Stimulated activated CD4-positive, alpha-beta T cell treated with anti-CD3 and anti-CD28 coated beads, Interleukin-12 subunit alpha, Interleukin-12 subunit beta, amount 100 ng/mL, for 48 hours (primary cell): ENCODE results near the gene LST1.

Experiments used
- DNase-seq, 3 donors: peaks; one replicate each; pipeline ENCODE4 v3.0.0-alpha.2; 2020; ENCODE audit warnings: low read depth in 2 of 3, low spot score in 1 of 3

Gene LST1

DNA sequence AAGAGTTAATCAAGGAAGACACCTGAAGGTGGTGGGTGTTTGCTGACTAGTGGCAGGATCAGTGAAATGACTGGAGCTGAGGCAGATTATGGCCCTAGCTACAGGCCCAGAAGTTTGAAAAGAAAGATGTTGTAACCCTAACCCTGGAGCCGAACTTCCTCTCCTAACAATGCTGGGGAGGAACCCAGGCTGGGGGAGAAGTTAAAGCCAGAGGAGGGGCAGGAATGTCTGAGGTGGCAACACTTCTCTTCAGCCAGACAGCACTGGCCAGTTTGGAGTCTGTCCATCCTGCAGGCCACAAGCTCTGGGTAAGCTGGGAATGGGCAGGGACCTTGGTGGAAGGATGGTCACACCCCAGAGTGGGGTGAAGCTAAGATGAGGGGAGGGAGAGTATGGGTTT is at the start of gene LST1:
Gene LST1 (plus strand): TSS at position 270 of the 400 bp plus-strand sequence. CDS start 1,023 bp downstream, outside the sequence.
- no peak for DNase-seq

- DNase-seq: no peak
Measured at GRCh38 chr6:31538805-31539400, 47.2 kb upstream of the LST1 start.

DNA sequence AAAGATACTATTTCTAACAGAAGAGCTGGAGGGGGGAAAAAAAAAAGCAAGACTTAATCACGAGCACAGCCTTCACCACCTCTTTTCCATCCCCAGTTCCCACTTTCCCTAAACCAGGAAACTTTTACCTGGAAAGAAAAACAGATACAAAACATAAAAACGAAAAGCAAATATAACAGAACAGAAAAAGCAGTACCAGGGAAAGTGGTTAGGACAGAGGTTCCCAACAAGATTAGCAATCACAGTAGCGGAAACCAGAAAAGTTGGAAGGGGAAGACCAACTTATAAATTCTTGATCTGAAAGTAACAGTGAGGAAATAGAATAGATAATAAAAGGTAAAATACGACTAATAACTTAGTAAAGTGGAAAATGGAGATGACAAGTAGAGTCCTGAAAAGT is 45.4 kb upstream of the LST1 start:
- no peak for DNase-seq

- peak; percentile 40 to 54 (median 52) for DNase-seq
Measured at GRCh38 chr6:31541059-31541657, 44.9 kb upstream of the LST1 start.

DNA sequence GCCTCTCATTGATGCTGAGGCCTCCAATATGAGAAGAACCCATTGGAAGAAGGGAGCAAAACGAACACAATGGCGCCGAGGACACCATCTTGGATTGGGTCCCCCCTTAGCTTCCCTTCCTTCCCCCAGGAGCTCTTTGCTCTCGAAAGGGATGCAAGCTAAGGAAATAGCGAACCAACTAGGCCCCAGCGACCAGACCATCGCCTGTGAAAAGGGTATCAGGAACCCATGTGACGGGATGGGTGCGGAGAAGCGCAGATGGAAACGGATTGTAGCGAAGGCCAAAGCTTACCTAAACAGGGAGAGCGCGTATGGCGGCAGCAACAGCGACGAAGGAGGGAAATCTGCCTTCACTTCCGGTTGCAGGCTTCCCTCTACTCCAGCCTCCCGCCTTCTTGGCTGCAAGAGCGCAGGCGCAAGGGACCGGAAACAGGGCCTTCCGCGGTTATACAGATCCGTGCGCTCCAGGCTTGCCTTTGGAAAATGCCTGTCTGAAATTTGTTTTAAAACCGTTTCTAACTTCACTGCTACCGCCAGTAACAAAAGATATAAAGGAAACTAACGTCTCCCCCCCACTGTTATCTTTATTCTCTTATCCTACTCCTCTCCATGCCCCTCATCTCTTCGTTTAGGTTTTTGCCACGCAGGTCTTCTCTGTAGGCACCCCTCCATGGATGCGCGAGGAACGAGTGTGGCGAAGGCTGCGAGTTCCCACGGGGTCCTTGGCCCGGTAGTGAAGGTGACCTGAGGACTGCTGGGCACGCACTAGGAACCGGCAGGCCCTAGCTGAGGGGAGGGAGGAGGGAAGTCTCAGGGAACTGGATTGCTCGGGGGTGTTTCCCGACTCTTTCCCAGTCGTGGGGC is 44.2 kb upstream of the LST1 start, which contains the start of gene DDX39B:
Gene DDX39B (minus strand): TSS at position 346 of the 864 bp plus-strand sequence. CDS start 1,471 bp downstream, outside the sequence.
- peak; percentile 86 to 92 (median 89) for DNase-seq

- DNase-seq: no peak
Measured at GRCh38 chr6:31543639-31544038, 42.4 kb upstream of the LST1 start.

GRCh38 chr6:31544676-31545075 is 41.4 kb upstream of the LST1 start:
- no peak for DNase-seq

- no peak for DNase-seq
Measured at GRCh38 chr6:31545291-31545690, 40.8 kb upstream of the LST1 start.

DNA sequence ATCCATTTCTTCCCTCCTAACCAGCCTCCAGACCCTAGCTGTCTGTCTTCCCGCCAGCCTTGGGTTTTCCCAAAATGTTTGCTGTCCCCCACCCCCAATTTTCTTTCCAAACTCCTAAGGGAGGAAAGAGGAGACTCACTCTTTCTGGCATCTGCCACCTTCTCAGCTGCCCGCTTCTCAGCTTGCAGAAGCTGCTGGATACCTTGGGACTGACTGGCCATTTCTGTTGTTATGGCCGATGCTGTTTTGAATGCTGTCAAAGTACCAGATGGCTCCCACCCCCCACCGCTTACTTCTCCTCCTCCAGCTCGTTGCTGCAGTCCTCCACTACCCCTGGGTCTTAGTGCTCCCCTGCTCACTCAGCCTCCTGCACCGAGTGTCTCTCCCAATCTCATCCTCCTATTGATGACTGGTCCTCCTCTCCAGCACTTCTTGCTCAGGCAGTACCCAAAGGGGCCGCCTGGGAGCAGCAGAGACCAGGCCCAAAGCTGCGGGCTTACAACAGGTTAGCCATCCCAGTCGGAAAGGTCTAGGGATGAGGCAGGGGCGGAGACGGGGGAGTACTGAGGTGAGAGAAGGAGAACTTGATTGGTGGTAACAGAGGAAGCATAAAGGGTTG is 39.6 kb upstream of the LST1 start, which contains the start of gene ATP6V1G2:
Gene ATP6V1G2 (minus strand): TSS at position 270 of the 619 bp plus-strand sequence. CDS start 49 bp downstream, at position 221.
- peak; percentile 84 to 94 (median 91) for DNase-seq

GRCh38 chr6:31546958-31547726 is 38.9 kb upstream of the LST1 start, which contains the start of gene NFKBIL1:
NFKBIL1 (plus strand) TSS chr6:31547608; CDS start chr6:31547695, 87 bp downstream.
- peak; percentile 89 to 91 (median 89) for DNase-seq

DNA sequence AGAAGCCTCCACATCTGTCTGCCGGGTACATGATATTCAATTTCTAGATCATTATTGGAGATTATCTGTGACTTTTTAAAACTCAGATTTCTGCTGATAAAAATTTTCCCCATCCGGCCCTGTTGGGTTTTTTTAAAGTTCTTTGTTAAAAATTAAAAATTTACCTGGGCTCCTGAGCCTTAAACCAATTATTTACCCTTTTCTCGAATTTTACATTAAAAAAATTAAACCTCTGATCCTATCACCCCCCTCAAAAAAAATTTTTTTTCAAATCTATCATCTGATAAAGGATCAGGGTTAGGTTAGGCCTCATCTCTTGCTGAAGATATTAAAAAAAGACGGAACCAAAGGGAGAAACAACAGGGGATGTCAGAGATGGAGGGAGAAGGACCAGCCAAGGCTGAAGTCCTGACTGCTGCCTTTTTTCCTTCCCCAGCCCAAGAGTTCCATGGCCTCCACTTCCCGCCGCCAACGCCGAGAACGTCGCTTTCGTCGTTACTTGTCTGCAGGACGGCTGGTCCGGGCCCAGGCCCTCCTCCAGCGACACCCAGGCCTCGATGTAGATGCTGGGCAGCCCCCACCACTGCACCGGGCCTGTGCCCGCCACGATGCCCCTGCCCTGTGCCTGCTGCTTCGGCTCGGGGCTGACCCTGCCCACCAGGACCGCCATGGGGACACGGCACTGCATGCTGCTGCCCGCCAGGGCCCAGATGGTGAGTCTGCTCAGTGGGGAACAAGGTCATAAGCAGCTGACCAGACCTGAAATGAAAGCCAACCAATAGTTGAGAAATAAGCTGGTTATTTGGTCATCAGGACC is 38.1 kb upstream of the LST1 start:
- no peak for DNase-seq

DNA sequence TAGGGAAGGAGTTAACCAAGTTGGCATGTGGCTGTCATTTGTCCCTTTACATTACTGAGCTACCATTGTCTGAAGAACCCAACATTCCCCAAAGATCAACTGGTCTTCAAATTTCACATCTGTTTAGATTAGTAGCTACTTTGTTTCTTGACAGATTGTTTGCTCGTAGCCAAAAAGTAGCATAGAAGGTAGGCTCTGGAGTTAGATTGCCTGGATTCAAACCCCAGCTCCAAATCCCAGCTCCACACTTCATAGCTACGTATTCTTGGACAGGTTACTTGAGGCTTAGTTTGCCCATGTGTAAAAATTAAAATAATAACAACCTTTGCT is 37.6 kb upstream of the LST1 start:
- DNase-seq: no peak

- peak in 1 of 3 donors; percentile 44 for DNase-seq
Measured at GRCh38 chr6:31551371-31551770, 34.7 kb upstream of the LST1 start.

DNA sequence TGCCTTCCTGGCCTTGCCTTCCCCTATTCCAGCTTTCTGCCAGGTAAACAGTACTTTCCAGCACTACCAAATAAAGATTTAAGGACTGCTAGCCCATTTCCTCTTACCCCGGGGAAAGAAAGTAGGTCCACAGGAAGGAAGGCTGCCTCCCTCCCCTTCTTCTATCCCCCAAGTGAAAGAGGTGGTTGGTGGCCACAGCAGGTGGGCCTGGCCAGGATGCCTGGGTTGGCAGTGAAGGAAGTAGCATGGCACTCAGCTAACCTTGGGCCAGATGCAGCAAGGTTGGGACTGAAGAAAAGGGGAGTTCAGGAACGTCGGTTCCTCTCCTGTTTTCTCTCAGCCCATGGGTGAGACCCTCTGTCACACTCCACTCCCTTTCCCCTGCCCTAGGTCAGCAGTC is 29.8 kb upstream of the LST1 start:
- DNase-seq: no peak

DNA sequence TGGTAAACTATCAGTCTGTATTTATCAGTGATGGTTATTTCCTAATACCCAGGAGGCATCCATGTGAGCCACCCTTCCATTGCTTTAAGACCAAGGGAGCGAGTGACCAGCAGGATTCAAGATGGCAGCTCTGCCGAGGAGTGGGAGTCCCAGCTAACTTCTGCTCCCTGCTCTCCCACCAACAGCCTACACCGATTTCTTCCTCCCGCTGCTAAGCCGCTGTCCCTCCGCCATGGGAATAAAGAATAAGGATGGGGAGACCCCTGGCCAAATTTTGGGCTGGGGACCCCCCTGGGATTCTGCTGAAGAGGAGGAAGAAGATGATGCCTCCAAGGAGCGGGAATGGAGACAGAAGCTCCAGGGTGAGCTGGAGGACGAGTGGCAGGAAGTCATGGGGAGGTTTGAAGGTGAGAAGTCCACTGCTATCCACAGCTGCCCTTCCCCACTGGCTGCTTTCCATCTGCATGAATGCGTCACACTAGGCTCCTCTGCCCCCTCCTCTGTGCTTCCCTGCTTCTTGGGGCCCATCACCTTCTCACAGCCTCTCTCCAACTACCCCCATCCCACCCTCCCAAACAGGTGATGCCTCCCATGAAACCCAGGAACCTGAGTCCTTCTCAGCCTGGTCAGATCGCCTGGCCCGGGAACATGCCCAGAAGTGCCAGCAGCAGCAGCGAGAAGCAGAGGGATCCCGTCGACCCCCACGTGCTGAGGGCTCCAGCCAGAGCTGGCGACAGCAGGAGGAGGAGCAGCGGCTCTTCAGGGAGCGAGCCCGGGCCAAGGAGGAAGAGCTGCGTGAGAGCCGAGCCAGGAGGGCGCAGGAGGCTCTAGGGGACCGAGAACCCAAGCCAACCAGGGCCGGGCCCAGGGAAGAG is 28.4 kb upstream of the LST1 start:
- DNase-seq: no peak

DNA sequence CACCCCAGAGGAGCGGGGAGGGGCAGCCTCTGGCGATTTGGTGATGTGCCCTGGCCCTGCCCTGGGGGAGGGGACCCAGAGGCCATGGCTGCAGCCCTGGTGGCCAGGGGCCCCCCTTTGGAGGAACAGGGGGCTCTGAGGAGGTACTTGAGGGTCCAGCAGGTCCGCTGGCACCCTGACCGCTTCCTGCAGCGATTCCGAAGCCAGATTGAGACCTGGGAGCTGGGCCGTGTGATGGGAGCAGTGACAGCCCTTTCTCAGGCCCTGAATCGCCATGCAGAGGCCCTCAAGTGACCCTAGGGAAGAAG is 27.8 kb upstream of the LST1 start:
- no peak for DNase-seq

DNA sequence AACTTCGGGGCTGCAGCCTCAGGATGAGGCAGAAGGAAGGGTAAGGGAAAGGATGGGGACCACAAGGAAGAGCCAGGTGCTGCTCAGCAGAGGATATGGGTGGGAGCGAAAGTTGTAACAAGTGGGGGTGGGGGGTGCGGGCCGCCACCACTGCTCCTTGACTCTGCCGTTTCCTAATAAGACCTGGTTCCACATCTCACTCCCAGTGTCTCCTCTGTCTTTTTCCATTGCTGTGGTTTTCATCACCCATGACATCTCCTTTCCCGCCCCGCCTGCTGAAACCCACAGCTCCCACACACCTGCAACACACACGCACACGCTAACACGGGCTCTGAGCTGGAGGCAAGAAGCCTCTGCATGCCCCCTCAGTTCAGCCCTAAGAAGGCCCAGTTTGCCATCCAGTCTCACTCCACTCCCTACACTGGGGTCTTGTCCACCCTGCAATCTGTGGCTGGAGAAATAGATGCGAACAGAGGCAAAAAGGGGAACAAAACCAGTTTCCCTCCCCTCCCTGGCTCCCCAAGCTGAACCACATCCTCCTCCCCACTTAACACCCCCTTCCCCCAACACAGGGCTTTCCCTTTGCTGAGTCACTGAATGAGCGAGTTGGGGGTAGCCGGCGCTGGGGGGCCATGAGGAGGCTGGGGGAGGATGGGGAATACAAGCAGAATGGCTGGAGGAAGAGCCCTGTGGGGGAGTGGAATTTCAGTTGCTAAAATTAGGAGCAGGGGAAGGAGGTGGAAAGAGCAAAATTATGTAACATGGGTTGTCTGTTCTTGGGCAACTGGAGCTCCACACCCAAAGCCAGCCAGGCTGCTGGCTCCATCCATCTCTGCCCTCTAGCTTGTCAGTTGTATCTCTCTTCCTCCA is 27.2 kb upstream of the LST1 start:
- peak in 2 of 3 donors; percentile 68 to 70 for DNase-seq

DNA sequence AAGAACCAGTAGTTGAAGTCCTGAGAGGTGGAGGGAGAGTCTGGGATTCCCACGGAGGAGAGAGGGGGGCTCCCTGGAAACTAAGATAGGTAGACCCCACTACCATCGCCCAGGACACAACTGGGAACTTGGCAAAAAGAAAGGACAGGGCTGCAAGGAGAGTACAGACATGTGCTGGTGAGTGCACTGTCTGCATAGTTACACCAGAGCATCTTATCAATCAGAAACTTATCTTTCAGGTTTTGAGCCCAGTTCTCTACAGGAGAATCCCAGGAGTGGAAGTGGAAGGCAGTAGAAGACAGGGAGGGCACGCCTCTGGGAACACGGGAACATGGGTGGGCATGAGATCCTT is 26.5 kb upstream of the LST1 start:
- DNase-seq: no peak
